Right lobe of liver (tissue), 6 donors: ENCODE measurements around the gene KRT6A. TPM values are rescaled to one million over a fixed set of nuclear protein-coding genes. Genes with fewer than 3 reads are reported as not detected.
"Not testable (repeated sequence)": the region's sequence is repeated elsewhere in the genome, so short reads cannot be mapped to it uniquely, and the experiment has no call there.

Experiments used
- ATAC-seq, 4 donors: fragments of 200-7000 bp; cut with Tn5 transposase; one replicate each; pipeline ENCODE4 v1.9.1; 2020; ENCODE audit warnings: mild to moderate bottlenecking in 4 of 4, moderate library complexity in 4 of 4
- DNase-seq, 3 donors: peaks; one replicate each; pipeline ENCODE4 v3.0.0-alpha.2; 2020
- H3K27ac ChIP-seq, 3 donors: fragments of 200-600 bp; one replicate each; pipeline ENCODE4 v1.8.0; 2022
- H3K27me3 ChIP-seq, 2 donors: fragments of 200-600 bp; one replicate each; pipeline ENCODE4 v1.8.0; 2022
- H3K36me3 ChIP-seq, 4 donors: fragments of 200-600 bp; sonication (generic) in 1 of 4; one replicate each; pipeline versions ENCODE4 v1.5.1 to v1.8.0; 2017 to 2022; ENCODE audit warnings: control low read depth in 1 of 4
- H3K4me1 ChIP-seq, 4 donors: fragments of 200-600 bp; sonication (generic) in 1 of 4; one replicate each; pipeline versions ENCODE4 v1.5.1 to v1.8.0; 2017 to 2022; ENCODE audit warnings: control low read depth in 1 of 4
- H3K4me3 ChIP-seq, 3 donors: fragments of 200-600 bp; one replicate each; pipeline ENCODE4 v1.8.0; 2022
- H3K9me3 ChIP-seq, 4 donors: fragments of 200-600 bp; sonication (generic) in 1 of 4; one replicate each; pipeline versions ENCODE4 v1.5.1 to v1.8.0; 2017 to 2022; ENCODE audit warnings: control low read depth in 1 of 4
- POLR2A ChIP-seq: fragments of 450-650 bp; IDR thresholded peaks from one replicate; pipeline ENCODE4 v1.6.1; 2017; ENCODE audit warnings: antibody characterized with exemption, mild to moderate bottlenecking
- WGBS: methylation state at CpG from one replicate; pipeline ENCODE4 v1.1.6; 2018; ENCODE audit warnings: low coverage, low lambda C conversion rate; ENCODE audit not compliant: insufficient coverage; ENCODE audit errors: missing lambda C conversion rate; 5-methylcytosine and 5-hydroxymethylcytosine counted together
- intact Hi-C, 2 donors: fragments of 100-400 bp; cut with DNase I; formaldehyde crosslinking; loops; one replicate each; pipeline versions ENCODE4 v1.11.2 to v1.14.1; 2022
- total RNA-seq, 6 experiments: library from RNA; depleted of rRNA in 2 of 6; stranded (reverse); fragments of >200 nt in 2 of 6; fragmentation: NEBNext Ultra II Directional in 3 of 6; extraction: Animal tissue kit (Norgen Biotek cat#: 25700) in 3 of 6; gene quantifications; one replicate each; pipeline versions ENCODE4 v1.1.0 to v1.2.4, GENCODE V29; 2016 to 2023
- TF ChIP-seq, protein P1 (sequence below), 4 donors: fragments of 200-600 bp in 3 of 4; fragments of 450-650 bp in 1 of 4; IDR thresholded peaks; one replicate each; pipeline versions ENCODE4 v1.5.1 to v1.8.0; 2016 to 2022; ENCODE audit warnings: antibody characterized with exemption in 4 of 4, mild to moderate bottlenecking in 2 of 4
- donor health status: DM: no; HTN: yes; CAD: no.
- donor health status: DM: no; HTN: no; CAD: no.
- donor health status: DM: no; HTN: no; CAD: no.
- donor health status: DM: no; HTN: yes; CAD: no.
- donor health status: DM: no; HTN: yes; CAD: no.

Gene KRT6A
- total RNA-seq, 6 experiments from 2014 or later: 1.2 TPM; not detected in 5

DNA sequence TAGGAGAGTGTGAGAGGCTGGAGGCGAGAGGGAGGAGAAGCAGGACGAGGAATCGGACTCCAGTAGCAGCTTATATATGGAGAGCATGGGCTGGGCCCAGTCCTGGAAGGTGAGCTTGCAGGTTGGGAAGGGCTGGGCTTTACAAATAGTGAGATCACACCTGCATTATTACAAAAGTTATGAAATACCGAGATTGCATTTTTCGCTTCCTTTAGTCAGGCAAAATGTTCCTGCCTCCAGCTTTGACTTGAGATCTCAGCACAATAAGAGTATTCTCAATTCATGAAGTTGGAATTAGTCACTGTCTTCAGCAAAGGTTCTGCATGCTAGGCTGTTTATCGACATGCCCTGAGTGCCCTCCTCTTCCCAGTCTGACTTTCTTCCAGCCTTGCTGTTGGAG lies 41.0 kb downstream of the KRT6A start, which contains the start of gene KRT6B:
Gene KRT6B (minus strand): TSS at position 46 of the 400 bp plus-strand sequence. CDS start 68 bp downstream, outside the sequence.
- Histone ChIP-seq H3K27ac (no peak within 1 kb of the TSS), H3K9me3 (no peaks in the 10 kb centered on the region), H3K27me3 (no peaks in the 10 kb centered on the region), H3K4me3 (no peak within 1 kb of the TSS), H3K4me1 (no peaks in the 10 kb centered on the region), H3K36me3 (no peaks in the 10 kb centered on the region)
- intact Hi-C loops: no loop called here
- WGBS: 76% methylated on average over 3 of the region's 6 CpGs
- ATAC-seq (no peak), DNase-seq (no peak)
- no peak for TF ChIP-seq POLR2A
- TF ChIP-seq, protein P1, sequence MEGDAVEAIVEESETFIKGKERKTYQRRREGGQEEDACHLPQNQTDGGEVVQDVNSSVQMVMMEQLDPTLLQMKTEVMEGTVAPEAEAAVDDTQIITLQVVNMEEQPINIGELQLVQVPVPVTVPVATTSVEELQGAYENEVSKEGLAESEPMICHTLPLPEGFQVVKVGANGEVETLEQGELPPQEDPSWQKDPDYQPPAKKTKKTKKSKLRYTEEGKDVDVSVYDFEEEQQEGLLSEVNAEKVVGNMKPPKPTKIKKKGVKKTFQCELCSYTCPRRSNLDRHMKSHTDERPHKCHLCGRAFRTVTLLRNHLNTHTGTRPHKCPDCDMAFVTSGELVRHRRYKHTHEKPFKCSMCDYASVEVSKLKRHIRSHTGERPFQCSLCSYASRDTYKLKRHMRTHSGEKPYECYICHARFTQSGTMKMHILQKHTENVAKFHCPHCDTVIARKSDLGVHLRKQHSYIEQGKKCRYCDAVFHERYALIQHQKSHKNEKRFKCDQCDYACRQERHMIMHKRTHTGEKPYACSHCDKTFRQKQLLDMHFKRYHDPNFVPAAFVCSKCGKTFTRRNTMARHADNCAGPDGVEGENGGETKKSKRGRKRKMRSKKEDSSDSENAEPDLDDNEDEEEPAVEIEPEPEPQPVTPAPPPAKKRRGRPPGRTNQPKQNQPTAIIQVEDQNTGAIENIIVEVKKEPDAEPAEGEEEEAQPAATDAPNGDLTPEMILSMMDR (IDR thresholded peaks at IDR 0.05): no peak

DNA sequence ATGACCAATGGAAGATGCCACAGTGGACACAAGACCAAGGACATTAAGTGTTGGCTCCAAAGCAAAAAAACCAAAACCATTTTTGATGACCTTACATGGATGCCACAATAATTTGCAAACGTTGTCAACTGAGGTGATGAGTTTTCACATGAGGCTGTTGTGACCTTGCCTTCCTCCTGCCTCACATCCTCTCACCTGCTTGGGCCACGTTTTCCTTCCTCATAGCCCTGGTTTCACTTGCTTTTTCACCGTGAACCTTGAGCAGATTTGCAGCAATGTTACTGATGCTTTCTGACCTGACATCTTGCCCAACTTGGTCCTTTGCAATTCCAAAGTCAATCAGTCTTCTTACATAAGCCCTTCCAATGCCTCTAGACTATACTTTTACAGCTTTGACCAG lies 44.8 kb downstream of the KRT6A start:
- no peak overlapping the region for H3K27ac ChIP-seq
- H3K9me3 ChIP-seq: no peaks in the 10 kb centered on the region
- H3K36me3 ChIP-seq: no peaks in the 10 kb centered on the region
- TF ChIP-seq, protein P1 (IDR thresholded peaks at IDR 0.05): no peak
- no peak for TF ChIP-seq POLR2A
- ATAC-seq (no peak), DNase-seq (no peak)
- WGBS: 28% methylated on average over 3 of the region's 3 CpGs
- no peak overlapping the region for H3K4me3 ChIP-seq
- H3K27me3 ChIP-seq: no peaks in the 10 kb centered on the region
- no peaks in the 10 kb centered on the region for H3K4me1 ChIP-seq
- intact Hi-C loops: no loop called here

DNA sequence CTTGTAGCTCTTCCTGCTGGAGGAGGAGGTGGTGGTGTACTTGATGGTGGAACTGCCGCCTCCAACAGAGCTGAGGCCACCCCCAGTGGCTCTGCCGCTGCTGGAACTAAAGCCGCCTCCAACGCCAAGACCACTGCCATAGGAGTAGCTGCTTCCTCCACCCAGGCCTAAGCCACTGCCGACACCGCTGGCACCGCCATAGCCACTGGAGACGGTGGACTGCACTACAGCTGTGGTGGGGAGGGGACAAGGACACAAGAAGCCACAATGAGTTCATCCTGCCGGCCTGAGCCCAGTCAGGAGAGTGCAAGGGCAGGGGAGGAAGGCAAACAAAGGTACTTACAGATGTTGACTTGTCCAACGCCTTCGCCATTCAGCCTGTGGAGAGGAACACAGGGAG lies 45.9 kb downstream of the KRT6A start:
- 60% methylated on average over 2 of the region's 11 CpGs for WGBS
- H3K4me1 ChIP-seq, intact Hi-C loops, H3K27ac ChIP-seq, H3K27me3 ChIP-seq, ATAC-seq, H3K9me3 ChIP-seq, H3K4me3 ChIP-seq, DNase-seq, H3K36me3 ChIP-seq: not testable (repeated sequence)

DNA sequence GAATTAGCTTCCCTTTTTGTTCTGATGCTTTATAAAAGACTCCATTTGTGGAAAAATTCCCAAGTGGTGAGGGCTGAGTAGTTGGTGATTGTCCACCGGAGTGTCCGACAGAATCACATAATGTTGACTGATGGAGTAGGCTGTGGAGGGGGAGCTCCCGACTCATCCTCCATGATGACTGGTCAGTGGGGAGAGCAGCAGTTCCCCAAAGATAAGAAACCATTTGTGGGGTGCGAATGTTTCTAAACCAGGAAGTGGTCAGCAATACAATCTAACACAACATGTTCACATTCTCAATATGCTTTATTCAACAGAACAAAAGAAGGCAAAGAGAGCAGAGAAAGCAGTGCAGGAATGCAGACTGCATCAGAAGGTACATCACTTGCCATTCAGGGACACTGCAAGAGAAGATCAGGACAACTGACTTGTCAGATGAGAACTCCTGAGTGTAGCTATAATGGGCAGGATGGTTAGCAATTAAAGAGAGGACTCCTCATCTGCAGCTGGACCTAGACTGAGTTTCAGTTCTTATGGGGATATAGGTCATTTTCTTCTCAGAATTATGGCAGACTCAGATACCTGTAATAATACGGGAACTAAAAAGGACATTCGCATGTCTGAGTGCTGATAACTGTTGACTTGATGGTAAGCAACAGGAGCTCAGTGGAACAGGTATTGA lies 46.6 kb downstream of the KRT6A start:
- H3K4me1 ChIP-seq: no peaks in the 10 kb centered on the region
- intact Hi-C loops: no loop called here
- no peak for DNase-seq
- no peak overlapping the region for H3K27ac ChIP-seq
- TF ChIP-seq, protein P1 (IDR thresholded peaks at IDR 0.05): no peak
- no peak for TF ChIP-seq POLR2A
- no peaks in the 10 kb centered on the region for H3K27me3 ChIP-seq
- no peak overlapping the region for H3K4me3 ChIP-seq
- no peaks in the 10 kb centered on the region for H3K9me3 ChIP-seq
- no peaks in the 10 kb centered on the region for H3K36me3 ChIP-seq
- ATAC-seq: no peak
- WGBS: 61% methylated on average over 6 of the region's 6 CpGs

DNA sequence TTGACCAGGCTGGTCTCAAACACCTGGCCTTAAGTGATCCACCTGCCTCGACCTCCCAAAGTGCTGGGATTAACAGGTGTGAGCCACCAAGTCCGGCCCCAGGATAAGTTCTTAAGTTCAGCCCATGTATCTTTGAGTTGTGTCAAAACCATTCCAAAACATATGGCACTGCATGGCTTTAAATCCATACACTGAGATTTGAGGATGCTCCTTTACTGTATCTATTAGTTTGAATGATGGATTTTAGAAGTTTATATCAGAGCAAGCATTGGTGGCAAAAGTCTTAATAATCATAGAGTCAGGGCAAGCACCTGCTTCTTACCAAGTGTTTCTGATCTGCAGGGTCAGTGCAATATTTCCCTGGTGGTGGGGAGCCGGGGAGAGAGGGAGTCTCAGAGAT lies 47.2 kb downstream of the KRT6A start:
- H3K27me3 ChIP-seq: no peaks in the 10 kb centered on the region
- no peak overlapping the region for H3K27ac ChIP-seq
- TF ChIP-seq, protein P1 (IDR thresholded peaks at IDR 0.05): no peak
- TF ChIP-seq POLR2A: no peak
- no peaks in the 10 kb centered on the region for H3K9me3 ChIP-seq
- H3K4me3 ChIP-seq: no peak overlapping the region
- H3K36me3 ChIP-seq: no peaks in the 10 kb centered on the region
- no peaks in the 10 kb centered on the region for H3K4me1 ChIP-seq
- DNase-seq (no peak), ATAC-seq (no peak)
- 30% methylated on average over 2 of the region's 3 CpGs for WGBS
- intact Hi-C loops: no loop called here
